Measurements from ENCODE around the gene COQ8B.

Gene COQ8B

GRCh38 chr19:40690050-40690692, 26.5 kb downstream of the COQ8B start, which contains the start of gene NUMBL:
Gene NUMBL, minus strand, starts transcription at chr19:40690651. Its CDS starts 168 bp downstream, at chr19:40690483.
- DNase-seq: no peak

- peak in 1 of 2 experiments; percentile 65 for DNase-seq
Observed at GRCh38 chr19:40689339-40690049, 27.2 kb downstream of the COQ8B start.

DNA sequence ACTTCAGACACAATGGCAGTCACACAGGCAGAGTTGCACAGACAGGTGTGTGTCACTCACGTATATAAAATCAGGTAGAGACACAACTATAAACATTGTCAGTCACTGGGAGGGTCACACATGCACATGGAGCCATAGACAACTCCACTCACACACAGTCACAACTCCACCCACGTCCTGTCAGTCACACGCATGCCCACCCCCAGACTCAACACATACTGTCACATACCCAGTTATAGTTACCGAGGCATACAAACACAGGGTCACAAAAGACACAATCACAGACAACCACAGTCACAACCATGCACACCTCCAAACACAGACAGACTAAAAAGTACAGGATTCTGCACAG, 27.7 kb downstream of the COQ8B start:
- DNase-seq: no peak

DNA sequence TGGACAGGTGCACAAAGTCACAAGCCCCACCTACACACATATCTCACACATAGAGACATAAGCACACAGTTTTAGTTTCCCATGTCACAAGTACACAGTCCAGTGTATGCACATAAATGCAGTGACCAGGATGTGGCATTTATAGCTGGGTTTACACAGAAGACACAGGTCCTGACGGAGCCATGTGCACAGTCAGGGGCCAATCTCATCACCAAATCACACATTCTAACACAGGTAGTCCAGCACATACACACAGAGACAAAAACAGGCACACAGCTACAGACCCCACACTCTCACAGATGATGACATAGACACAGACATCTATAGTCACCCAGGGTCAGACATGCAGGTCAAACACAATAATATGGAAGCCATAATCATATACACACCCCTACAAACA, 28.4 kb downstream of the COQ8B start:
- DNase-seq: no peak

DNA sequence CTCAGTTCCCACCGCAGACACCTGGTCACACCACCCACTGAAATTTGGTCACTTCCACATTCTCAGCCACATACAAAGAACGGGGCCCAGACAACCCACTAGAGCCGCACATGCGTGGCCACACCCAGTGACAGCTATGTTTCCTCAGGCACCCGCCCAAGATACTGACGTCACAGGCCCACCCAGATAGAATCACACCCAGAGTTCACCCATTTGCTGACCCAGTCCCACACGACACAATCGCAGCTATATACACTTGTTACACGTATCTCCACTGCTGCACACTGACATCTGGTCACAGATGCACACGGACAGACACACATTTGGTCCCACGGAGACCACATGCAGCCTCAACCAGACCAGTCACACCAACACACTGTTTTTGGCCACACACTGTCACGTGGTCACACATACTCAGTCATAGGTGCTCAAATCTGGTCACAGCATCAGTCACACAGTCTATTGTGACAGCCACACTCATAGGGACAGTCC, 29.1 kb downstream of the COQ8B start:
- no peak for DNase-seq

GRCh38 chr19:40686882-40687524, 29.7 kb downstream of the COQ8B start:
- DNase-seq: no peak

GRCh38 chr19:40685563-40685962, 31.1 kb downstream of the COQ8B start:
- DNase-seq: no peak

GRCh38 chr19:40685016-40685526, 31.6 kb downstream of the COQ8B start:
- no peak for DNase-seq

GRCh38 chr19:40684280-40684679, 32.4 kb downstream of the COQ8B start:
- no peak for DNase-seq

DNA sequence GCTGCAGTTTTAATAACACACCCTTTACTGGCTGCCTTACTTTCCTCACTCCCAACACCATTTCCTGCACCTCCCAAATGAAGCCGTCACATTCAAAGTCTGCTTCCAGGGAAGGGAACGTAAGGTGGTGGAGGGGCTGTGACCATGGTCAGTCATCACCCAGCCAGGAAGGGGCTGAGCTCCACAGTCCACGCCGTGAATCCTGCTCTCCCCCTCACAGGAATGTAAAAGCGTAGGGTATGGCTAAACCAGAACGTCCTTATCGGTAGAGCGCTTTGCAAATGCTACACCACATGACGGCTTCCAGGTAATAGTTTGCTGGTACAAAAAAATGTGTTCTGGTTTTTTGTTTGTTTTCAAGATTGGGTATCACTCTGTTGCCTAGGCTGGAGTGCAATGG, 33.2 kb downstream of the COQ8B start:
- DNase-seq: no peak

DNA sequence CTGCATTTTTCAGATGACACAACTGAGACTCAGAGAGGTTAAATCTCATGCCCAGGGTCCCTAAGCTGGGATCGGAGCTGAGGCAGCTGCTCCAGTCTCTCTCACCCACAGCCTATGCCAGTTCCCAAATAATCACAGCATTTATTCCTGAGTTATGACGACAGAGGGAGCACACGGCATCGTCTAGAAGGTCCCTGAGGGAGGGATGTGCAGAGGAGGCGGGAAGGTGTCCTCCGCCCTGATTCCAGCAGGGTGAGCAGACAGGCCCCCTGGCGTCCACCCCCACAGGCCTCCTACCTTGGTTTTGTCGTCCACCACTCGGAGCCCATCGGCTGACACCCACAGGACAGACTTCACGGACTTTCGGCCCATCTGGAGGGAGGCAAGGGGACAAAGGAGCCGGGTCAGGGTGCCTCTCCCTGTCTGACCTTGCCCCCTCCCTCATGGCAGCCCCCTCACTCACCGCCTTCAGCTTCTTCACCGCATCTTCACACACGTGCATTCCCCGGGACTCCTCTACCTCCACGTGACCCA, 34.2 kb downstream of the COQ8B start:
- peak; percentile 29 to 66 for DNase-seq

DNA sequence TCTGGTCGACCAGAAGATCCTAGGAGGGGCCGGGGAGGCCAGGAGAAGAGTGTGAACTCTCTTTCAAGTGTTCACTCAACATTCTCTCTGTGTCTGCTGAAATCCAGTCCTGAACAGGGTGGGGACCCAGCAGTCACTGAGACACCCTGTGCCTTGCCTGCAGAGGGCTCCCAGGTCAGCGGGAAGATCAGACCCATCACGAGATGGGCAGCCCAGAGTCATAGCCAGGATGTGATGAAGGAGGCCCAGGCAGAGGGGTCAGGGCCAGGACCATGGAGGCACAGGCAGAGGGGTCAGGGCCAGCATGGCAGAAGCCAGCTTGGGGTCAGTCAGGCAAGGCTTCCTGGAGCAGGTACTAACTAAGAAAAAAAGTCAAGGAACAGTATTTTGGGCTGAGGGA, 35.6 kb downstream of the COQ8B start:
- DNase-seq: no peak

DNA sequence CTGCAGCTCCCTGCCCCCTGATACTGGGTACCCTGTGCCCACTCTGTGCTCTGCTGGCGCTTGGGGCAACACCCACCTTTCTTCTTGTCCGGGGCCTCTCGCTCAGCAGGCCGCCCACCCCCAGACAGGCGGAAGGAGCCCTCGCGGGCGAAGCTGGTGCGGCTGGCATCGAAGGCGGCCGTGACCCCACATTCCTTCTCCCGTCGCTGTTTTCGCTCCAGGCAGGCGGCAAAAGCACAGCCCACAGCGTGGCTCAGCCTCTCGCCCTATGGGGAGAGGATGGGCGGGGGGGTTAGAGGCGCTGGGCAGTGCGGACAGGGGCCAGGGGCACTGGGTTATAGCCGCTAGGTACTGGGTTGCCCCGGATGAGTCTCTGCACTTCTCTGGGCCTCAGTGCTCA, 39.5 kb downstream of the COQ8B start:
- DNase-seq: no peak

DNA sequence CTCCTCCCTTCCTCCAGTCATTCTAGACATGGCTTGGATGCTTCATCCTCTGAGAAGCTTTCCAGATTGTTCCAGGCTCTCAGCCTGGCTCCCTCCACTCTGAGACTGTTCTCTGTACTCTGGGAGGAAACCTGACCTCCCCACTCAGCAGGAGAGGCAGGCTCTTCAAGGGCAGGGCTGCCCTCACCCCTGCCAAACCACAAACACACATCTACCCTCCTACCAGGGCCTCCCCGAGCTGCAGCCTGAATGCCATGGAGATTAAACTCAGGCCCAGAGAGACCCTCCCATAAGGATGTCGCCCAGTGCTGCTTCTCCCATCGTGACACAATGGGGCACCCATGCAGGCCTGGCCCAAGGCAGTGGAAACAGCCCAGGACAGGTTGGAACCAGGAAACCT, 42.4 kb downstream of the COQ8B start:
- no peak for DNase-seq

GRCh38 chr19:40673397-40673796, 43.3 kb downstream of the COQ8B start:
- DNase-seq: no peak

- DNase-seq: no peak
Observed at GRCh38 chr19:40672573-40673299, 44.0 kb downstream of the COQ8B start.

- DNase-seq: no peak
Observed at GRCh38 chr19:40672038-40672437, 44.6 kb downstream of the COQ8B start.

GRCh38 chr19:40671404-40671803, 45.3 kb downstream of the COQ8B start:
- DNase-seq: no peak

- no peak for DNase-seq
Observed at GRCh38 chr19:40668991-40669614, 47.6 kb downstream of the COQ8B start.

GRCh38 chr19:40667602-40668001, 49.1 kb downstream of the COQ8B start:
- no peak for DNase-seq

GRCh38 chr19:40666803-40667438, 49.8 kb downstream of the COQ8B start:
- DNase-seq: no peak
